ENCODE data around the gene NFIC. TPM values are rescaled to one million over a fixed set of nuclear protein-coding genes. Genes with fewer than 3 reads are reported as not detected.

The NFIC gene
- total RNA-seq, 1 experiment from 2014 or later: 8.0 TPM

- Histone ChIP-seq H3K79me1 (ENCODE audit: insufficient read depth, low read depth, low read length, poor library complexity, severe bottlenecking) (no peaks in the 10 kb centered on the region), H3K27ac (ENCODE audit: insufficient read length, low read depth, low read length) (no peak overlapping the region), H3K9me3 (ENCODE audit: control insufficient read depth, low read depth, low read length) (no peaks in the 10 kb centered on the region), H3K27me3 (ENCODE audit: insufficient read depth, low read length) (no peaks in the 10 kb centered on the region), H3K23me2 (ENCODE audit: insufficient read length, low read depth, low read length, poor library complexity, severe bottlenecking) (no peaks in the 10 kb centered on the region), H2BK12ac (ENCODE audit: insufficient read length, low read depth, low read length) (no peak overlapping the region), H4K5ac (ENCODE audit: insufficient read length, low read depth, low read length) (no peak overlapping the region), H3K9ac (ENCODE audit: extremely low read depth, insufficient read length, low read length) (no peak overlapping the region), H3K4me2 (ENCODE audit: insufficient read depth, insufficient read length, low read length) (no peak overlapping the region), H3K56ac (ENCODE audit: insufficient read length, low read depth, low read length) (no peak overlapping the region), H3K4me1 (ENCODE audit: insufficient read depth, low read length) (no peaks in the 10 kb centered on the region), H3K79me2 (ENCODE audit: insufficient read depth, low read length) (no peaks in the 10 kb centered on the region), H3K18ac (ENCODE audit: insufficient read length, low read depth, low read length) (no peak overlapping the region), H3K4ac (ENCODE audit: low read depth, low read length) (no peak overlapping the region), H3K23ac (ENCODE audit: insufficient read length, low read depth, low read length) (no peak overlapping the region), H2BK5ac (ENCODE audit: insufficient read length, low read length) (no peak overlapping the region), H2BK15ac (ENCODE audit: low read depth, low read length) (no peak overlapping the region), H2BK120ac (ENCODE audit: low read depth, low read length, poor library complexity, severe bottlenecking) (no peak overlapping the region), H2BK20ac (ENCODE audit: low read depth, low read length, poor library complexity, severe bottlenecking) (no peak overlapping the region), H3T11ph (ENCODE audit: low read length) (no peak overlapping the region), H2AFZ (ENCODE audit: low read length) (no peak overlapping the region), H2AK5ac (ENCODE audit: insufficient read length, low read length) (no peak overlapping the region), H4K20me1 (ENCODE audit: control insufficient read depth, insufficient read depth, insufficient read length) (no peaks in the 10 kb centered on the region), H3K14ac (ENCODE audit: insufficient read depth, low read length) (no peak overlapping the region), H4K91ac (ENCODE audit: insufficient read length, low read depth, low read length) (no peak overlapping the region), H4K8ac (replicated peaks; ENCODE audit: insufficient read length, low read depth, low read length) (no peak overlapping the region)
- Mint-ChIP-seq H3K4me1 (no peaks in the 10 kb centered on the region), H3K27ac (no peak overlapping the region), H3K36me3 (ENCODE audit: insufficient read depth in 1 of 3, low read depth in 3 of 3) (no peaks in the 10 kb centered on the region), H3K27me3 (ENCODE audit: low read depth) (peaks cover 66% of the 10 kb centered on the region), H3K4me3 (no peak overlapping the region), H3K9me3 (no peaks in the 10 kb centered on the region; a peak in 2 of 5 replicates)
- no CpG with 5 or more reads among the region's 26 CpGs for WGBS (ENCODE audit: extremely low coverage, insufficient read length, low lambda C conversion rate)
- TF ChIP-seq CTCF (conservative IDR thresholded peaks at IDR 0.05): no peak
- DNase-seq: peak; percentile 62
Measured at GRCh38 chr19:3343619-3344502, 22.5 kb upstream of the NFIC start.
